Adrenal gland (tissue), 12 donors: ENCODE measurements around the gene NCEH1. TPM values are rescaled to one million over a fixed set of nuclear protein-coding genes. Genes with fewer than 3 reads are reported as not detected.

ENCODE experiments used
- DNase-seq, 7 donors: peaks; one replicate each; pipeline ENCODE4 v3.0.0-alpha.2; 2019 to 2020
- H3K27ac ChIP-seq, 5 donors: fragments of 200-600 bp; sonication (generic) in 4 of 5; 1 replicate in 3 of 5; 2 replicates in 2 of 5; pipeline versions ENCODE4 v1.5.1 to v1.8.0; 2016 to 2020; ENCODE audit warnings: mild to moderate bottlenecking in 1 of 5
- H3K27me3 ChIP-seq: fragments of 200-600 bp; 2 replicates; pipeline ENCODE4 v1.8.0; 2021
- H3K36me3 ChIP-seq, 2 donors: fragments of 200-600 bp; replicated peaks in 1 of 2; 1 replicate in 1 of 2; 2 replicates in 1 of 2; pipeline versions ENCODE4 v1.5.1 to v1.8.0; 2018 to 2022
- H3K4me1 ChIP-seq, 2 donors: fragments of 200-600 bp; replicated peaks in 1 of 2; 1 replicate in 1 of 2; 2 replicates in 1 of 2; pipeline versions ENCODE4 v1.5.1 to v1.8.0; 2018 to 2021
- H3K4me3 ChIP-seq, 4 donors: fragments of 200-600 bp; sonication (generic) in 3 of 4; one replicate each; pipeline ENCODE4 v1.5.1; 2016 to 2018
- H3K9me3 ChIP-seq, 3 donors: fragments of 200-600 bp; sonication (generic) in 1 of 3; replicated peaks in 1 of 3; 1 replicate in 2 of 3; 2 replicates in 1 of 3; pipeline versions ENCODE4 v1.5.1 to v1.8.0; 2016 to 2021
- POLR2A ChIP-seq, 2 donors: fragments of 450-650 bp; IDR thresholded peaks; one replicate each; pipeline ENCODE4 v1.6.1; 2017; ENCODE audit warnings: antibody characterized with exemption in 2 of 2, mild to moderate bottlenecking in 2 of 2, moderate library complexity in 1 of 2
- WGBS, 4 donors: extraction: QIAGEN DNeasy Blood & Tissue Kit in 2 of 4; methylation state at CpG; one replicate each; pipeline versions ENCODE4 v1.1.5 to v1.1.7; 2013 to 2017; 5-methylcytosine and 5-hydroxymethylcytosine counted together
- intact Hi-C, 2 donors: fragments of 100-400 bp; cut with DNase I; formaldehyde crosslinking; loops; one replicate each; pipeline versions ENCODE4 v1.14.1 to v1.15.0; 2022 to 2023
- polyA plus RNA-seq, 3 donors: library from polyadenylated mRNA; stranded (reverse); fragments of 200-250 nt in 2 of 3; fragments of 350-450 nt in 1 of 3; fragmentation: Illumina TruSeq in 1 of 3; extraction: RNeasy Lipid Tissue Mini Kit (QIAGEN cat#74804) in 1 of 3; gene quantifications; one replicate each; pipeline ENCODE4 v1.2.3, GENCODE V29; 2013 to 2014
- total RNA-seq, 9 donors: library from RNA; depleted of rRNA in 4 of 9; stranded (reverse); fragments of >200 nt in 4 of 9; fragments of 120-200 nt in 1 of 9; fragmentation: NEBNext Ultra II Directional in 1 of 9; extraction: Animal tissue kit (Norgen Biotek cat#: 25700) in 1 of 9; gene quantifications; one replicate each; pipeline versions ENCODE4 v1.1.0 to v1.2.4, GENCODE V29; 2013 to 2023
- TF ChIP-seq, protein P1 (sequence below), 6 experiments: fragments of 450-650 bp in 4 of 6; fragments of 200-600 bp in 2 of 6; sonication (generic) in 1 of 6; IDR thresholded peaks; 1 replicate in 5 of 6; 2 replicates in 1 of 6; pipeline versions ENCODE4 v1.5.1 to v1.8.0; 2016 to 2021; ENCODE audit warnings: antibody characterized with exemption in 6 of 6, mild to moderate bottlenecking in 2 of 6, moderate library complexity in 1 of 6
- donor health status: healthy with polysubstance abuse.
- donor health status: Bipolar disorder and iron deficiency.
- donor health status: DM: yes; HTN: yes; CAD: no.
- donor health status: DM: no; HTN: no; CAD: no.
- donor health status: DM: no; HTN: no; CAD: no.
- donor health status: DM: yes; HTN: yes; CAD: no.

Gene NCEH1
- total and polyA plus RNA-seq, 12 donors: 5.8 to 55.3 (median 39.4) TPM

GRCh38 chr3:172692751-172693338, 18.0 kb downstream of the NCEH1 start:
- no peak overlapping the region for H3K4me3 ChIP-seq
- no peak overlapping the region for H3K27ac ChIP-seq
- H3K27me3 ChIP-seq: no peaks in the 10 kb centered on the region
- no peak for DNase-seq
- H3K9me3 ChIP-seq: no peaks in the 10 kb centered on the region
- 57 to 86% (median 84%) methylated on average over 2 of the region's 2 CpGs for WGBS, 4 donors
- no peaks in the 10 kb centered on the region for H3K36me3 ChIP-seq
- TF ChIP-seq, protein P1, sequence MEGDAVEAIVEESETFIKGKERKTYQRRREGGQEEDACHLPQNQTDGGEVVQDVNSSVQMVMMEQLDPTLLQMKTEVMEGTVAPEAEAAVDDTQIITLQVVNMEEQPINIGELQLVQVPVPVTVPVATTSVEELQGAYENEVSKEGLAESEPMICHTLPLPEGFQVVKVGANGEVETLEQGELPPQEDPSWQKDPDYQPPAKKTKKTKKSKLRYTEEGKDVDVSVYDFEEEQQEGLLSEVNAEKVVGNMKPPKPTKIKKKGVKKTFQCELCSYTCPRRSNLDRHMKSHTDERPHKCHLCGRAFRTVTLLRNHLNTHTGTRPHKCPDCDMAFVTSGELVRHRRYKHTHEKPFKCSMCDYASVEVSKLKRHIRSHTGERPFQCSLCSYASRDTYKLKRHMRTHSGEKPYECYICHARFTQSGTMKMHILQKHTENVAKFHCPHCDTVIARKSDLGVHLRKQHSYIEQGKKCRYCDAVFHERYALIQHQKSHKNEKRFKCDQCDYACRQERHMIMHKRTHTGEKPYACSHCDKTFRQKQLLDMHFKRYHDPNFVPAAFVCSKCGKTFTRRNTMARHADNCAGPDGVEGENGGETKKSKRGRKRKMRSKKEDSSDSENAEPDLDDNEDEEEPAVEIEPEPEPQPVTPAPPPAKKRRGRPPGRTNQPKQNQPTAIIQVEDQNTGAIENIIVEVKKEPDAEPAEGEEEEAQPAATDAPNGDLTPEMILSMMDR (IDR thresholded peaks at IDR 0.05): no peak
- no peak for TF ChIP-seq POLR2A (IDR thresholded peaks at IDR 0.05)
- peaks cover 20 to 36% of the 10 kb centered on the region in 2 donors for H3K4me1 ChIP-seq
- intact Hi-C loops: no loop called here

DNA sequence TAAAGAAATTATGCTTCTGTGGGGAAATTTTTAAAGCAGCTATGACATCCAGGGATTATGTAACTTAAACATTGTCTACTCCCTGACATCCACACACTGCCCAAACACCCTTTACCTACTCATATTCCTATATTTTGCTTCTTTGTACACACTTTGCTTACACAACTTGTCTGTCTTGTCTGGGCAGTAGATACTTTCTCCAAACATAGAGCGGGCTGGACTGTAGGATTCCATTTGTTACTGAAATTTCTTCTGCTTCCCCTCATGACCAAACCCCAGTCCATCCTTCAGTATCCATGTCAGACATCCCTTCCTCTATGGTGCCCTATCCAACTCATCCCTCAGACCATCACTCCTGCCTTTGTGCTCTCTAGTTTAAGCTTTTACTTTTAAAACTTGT, 19.9 kb downstream of the NCEH1 start:
- Histone ChIP-seq H3K4me3 (no peak overlapping the region), H3K4me1 (peaks cover 4 to 30% of the 10 kb centered on the region in 2 donors), H3K36me3 (no peaks in the 10 kb centered on the region), H3K9me3 (no peaks in the 10 kb centered on the region), H3K27me3 (no peaks in the 10 kb centered on the region), H3K27ac (no peak overlapping the region)
- DNase-seq: no peak
- 87 to 100% (median 93%) methylated on average over 1 of the region's 1 CpG for WGBS, 4 donors
- intact Hi-C loops: no loop called here
- TF ChIP-seq, protein P1 (IDR thresholded peaks at IDR 0.05): no peak
- TF ChIP-seq POLR2A (IDR thresholded peaks at IDR 0.05): no peak

DNA sequence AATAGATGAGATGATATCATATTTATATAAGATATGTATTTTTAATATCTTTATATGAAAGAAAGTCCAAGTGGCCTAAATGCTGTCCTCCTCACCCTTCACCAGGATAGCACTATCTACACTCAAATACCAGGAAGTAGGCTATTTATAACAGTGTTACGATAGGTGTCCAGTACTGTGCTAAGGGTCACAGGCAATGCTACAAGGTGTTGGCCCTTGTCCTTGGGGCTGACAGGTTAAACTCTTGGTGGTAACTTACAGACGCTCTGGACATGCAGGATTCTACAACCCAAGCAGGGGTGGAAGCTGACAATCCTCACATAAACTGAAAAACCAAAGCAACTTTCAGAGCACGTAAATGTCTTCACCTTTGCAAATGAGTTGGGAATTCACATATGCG, 22.3 kb downstream of the NCEH1 start:
- Histone ChIP-seq H3K4me1 (peaks cover 0 to 16% of the 10 kb centered on the region in 2 donors), H3K9me3 (no peaks in the 10 kb centered on the region), H3K36me3 (no peaks in the 10 kb centered on the region), H3K4me3 (no peak overlapping the region), H3K27me3 (no peaks in the 10 kb centered on the region), H3K27ac (no peak overlapping the region)
- TF ChIP-seq, protein P1 (IDR thresholded peaks at IDR 0.05): no peak
- no peak for TF ChIP-seq POLR2A (IDR thresholded peaks at IDR 0.05)
- WGBS, 4 donors: 80 to 84% (median 82%) methylated on average over 4 of the region's 4 CpGs
- DNase-seq: no peak
- intact Hi-C loops: no loop called here

DNA sequence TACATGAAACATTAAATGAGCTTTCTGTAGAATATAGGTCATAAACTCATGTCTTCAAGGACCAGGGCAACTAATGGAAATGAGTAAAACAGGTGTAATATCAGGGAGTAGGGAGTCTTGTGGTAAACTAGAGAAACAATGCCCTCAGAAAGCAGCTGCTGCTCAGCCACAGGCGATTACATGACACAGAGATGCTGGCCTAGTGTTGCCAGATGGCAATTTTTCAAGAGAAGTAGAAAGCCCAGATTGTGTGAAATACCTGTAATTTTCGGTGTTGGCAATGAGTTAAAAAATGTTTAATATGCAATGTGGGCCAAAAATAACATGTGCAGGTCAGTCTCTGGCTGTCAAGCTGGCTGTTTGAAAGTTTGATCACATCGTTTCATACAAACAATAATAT, 23.4 kb downstream of the NCEH1 start:
- TF ChIP-seq, protein P1 (IDR thresholded peaks at IDR 0.05): no peak
- no peak for TF ChIP-seq POLR2A (IDR thresholded peaks at IDR 0.05)
- WGBS, 4 donors: 71 to 77% (median 75%) methylated on average over 3 of the region's 3 CpGs
- Histone ChIP-seq H3K9me3 (no peaks in the 10 kb centered on the region), H3K4me3 (no peak overlapping the region), H3K27me3 (no peaks in the 10 kb centered on the region), H3K4me1 (peaks cover 0 to 12% of the 10 kb centered on the region in 2 donors), H3K27ac (no peak overlapping the region), H3K36me3 (no peaks in the 10 kb centered on the region)
- intact Hi-C loops: no loop called here
- no peak for DNase-seq
